GM20431 (cell line): ENCODE results near the gene WDR93.
"Not testable (repeated sequence)": the region's sequence is repeated elsewhere in the genome, so short reads cannot be mapped to it uniquely, and the experiment has no call there.

Source experiments
- in situ Hi-C: fragments of 300-500 bp; cut with MseI, MboI; formaldehyde crosslinking; loops from one replicate; pipeline ENCODE4 v1.15.0; 2020; ENCODE audit warnings: low sequenced_read_pairs; ENCODE audit not compliant: unreplicated experiment

Gene WDR93

DNA sequence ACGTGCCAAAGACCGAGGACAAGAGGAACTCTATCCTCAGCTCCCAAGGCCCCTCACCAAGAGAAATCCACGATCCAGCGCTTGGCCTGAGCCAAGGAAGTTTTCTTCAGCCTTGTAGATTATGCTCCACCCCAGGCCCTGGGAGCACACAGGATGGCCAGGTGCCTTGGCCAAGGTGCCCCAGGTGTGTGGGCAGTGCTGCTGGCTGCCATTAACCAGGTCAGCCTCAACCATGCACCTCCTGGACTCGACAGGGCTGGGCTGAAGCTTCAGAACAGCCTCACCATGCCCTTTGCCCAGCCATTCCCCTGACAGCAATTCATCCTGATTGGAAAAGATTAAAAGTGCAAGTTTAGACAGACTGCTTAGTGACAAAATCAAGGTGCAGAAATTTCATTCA, 71.3 kb downstream of the WDR93 start:
- in situ Hi-C loops, result no loop called here

DNA sequence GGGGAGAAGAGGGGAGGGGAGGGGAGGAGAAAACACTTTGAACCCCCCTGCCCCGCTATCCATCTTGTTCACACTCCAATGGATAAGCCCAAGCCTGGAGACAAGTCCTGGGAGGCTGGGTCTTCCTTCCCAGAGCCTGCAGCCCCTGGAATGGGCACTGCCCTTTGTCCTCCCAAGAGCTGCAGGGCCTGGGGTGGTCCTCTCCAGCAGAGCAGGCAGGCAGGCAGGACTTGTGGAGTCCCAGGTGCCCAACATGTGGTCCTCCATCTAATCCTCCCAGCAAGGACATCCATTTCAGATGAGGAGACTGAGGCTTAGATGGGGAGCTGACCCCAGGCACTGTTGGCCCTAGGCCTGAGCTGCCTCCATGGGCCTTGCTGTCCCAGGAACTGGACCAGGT, 75.1 kb downstream of the WDR93 start:
- in situ Hi-C loops, result no loop called here

DNA sequence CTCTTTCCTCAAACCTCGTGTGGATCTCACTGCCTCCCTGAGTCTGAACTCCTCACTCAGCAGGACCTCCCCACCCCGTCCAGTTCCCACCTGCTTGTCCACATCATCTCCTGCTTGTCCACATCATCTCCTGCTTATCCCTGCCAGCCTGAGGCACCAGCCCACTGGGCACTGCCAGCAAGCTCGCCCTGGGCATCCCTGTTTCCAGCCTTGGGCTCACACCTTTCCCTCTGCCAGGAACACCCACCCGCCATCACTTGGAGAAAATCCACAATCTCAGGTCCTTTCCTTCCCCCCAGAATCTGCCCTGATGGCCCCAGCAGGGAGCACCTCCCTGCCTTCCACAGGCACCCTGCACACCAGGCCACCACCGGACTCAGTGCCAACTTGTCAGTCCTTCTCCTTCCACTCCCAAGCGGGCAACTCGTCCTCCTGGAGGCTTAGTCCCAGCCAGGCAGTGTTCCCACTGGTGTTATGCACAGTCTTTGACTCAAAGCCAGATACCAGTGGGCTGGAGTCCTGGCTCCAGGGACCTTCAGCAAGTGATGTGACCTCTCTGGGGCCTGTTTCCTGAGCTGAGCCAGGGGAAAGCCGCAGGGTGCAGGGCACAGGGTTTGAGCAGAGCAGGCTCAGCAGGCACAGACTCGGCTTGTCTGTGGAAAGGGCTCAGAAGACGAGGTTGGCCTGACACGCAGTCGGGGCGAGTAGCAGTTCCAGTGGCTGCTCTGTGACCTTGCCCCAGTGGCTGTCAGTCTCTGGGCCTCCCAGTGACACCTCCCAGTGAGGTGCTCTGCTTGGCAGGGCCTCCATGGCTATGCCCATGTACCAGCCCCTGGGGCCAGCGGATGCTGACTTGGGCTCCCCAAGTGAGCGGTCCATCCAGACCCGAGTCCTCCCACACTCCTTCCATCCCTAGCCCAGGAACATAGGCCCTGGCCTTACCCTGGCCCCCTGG, 76.0 kb downstream of the WDR93 start:
- in situ Hi-C loops, result no loop called here

DNA sequence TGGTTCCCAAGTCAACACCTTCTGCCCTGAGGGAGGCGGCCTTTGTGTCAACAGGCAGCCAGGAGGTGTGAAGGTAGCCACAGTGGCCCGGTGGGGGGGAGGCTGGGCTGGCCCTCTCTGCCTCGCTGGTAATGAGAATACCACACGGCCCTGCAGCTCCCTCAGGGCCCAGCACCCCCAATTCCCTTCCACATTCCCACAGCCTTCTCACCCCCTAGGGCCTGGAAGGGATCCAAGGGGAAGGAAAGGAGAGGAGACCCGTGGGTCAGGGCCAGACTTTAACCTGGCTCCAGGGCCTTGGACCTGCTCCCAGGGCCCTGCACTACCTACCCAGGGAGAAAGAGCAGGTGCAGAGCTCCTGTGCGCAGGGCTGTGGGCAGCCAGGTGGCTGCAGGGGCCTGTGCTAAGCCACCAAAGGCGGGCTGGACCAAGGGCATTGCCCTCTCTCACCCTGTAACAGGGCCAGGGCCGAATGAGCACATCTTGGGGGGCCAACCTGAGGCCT, 76.9 kb downstream of the WDR93 start:
- in situ Hi-C loops, result no loop called here

DNA sequence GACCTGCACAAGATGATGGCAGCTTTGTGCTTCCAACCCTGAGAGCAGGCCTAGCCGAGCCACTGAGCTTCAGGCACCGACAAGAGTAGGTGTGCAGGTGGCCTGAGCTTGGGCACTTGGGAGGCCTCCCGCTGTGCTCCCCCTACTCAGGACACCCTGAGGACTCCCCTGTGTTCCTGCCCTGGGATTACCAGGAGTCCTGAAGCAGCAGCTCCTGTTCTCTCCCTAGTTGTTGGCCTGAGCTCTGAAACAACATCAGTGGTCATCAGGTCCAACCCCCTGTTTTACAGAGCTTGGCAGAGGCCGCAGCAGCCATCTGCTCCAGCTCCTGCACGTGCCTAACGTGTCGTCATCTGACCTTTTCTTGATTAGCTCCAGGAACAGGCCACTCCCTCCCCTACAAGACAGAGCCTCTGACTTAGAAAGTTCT, 77.5 kb downstream of the WDR93 start:
- in situ Hi-C loops, result no loop called here

DNA sequence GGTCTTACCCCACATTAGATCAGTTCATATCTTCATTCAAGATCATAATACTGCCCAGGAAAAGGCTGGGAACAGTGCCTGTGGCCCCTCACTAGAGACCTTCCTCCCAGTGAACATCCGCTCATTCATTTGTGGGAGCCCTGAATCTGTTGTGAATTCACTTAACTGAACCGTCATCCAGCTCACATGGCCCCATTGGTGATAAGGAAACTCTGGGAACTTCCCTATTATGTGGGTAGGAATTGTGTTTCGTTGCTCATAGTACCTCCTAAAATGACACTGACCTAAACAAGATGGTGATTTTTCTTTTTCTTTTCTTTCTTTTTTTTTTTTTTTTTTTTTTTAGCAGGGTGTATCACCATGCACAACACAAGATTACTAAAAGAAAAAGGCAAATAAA, 78.8 kb downstream of the WDR93 start:
- in situ Hi-C loops, result no loop called here

DNA sequence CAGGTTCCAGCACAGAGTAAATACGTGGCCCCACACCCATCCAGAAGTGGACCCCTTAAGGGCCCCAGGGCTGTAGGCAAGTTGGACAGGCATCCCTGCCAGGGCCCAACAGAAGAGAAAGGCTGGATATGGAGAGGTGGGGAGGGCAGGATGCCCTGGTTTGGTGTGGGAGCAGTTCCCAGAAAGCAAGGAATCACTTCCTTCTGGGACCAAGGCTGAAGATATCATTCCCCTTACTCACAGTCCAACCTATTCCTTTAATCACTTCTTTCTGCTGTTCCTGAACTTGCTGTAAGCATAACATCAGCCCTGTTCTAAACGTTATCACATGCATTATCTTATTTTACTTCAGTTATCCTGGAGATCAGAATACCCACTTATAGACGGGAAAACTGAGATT, 79.4 kb downstream of the WDR93 start:
- in situ Hi-C loops, result no loop called here

DNA sequence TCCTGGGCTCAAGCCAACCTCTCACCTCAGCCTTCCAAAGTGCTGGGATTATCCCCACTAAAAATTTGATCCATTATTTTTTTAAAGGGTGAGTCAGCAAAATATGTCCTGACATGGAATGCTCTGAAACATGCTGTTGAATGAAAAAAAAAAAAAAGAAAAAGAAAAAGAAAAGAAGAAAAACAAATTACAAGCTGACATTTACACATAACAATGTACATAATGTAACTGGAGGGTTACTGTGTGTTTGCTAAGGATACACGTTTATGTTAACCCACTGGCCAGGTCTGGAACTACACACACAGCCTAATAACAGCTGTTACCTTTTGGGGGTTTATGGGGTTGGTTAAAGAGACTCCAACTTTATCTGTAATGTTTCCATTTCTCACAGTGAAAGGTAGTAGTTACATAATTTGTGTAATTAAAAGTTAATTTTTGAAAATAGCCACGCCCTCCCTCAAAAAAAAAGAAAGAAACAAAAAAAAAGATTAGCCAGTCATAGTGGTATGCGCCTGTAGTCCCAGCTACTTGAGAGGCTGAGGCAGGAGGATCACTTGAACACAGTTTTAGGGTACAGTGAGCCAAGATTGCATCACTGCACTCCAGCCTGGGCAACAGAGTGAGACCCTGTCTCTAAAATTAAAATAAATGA, 82.4 kb downstream of the WDR93 start:
- in situ Hi-C loops, result no loop called here

DNA sequence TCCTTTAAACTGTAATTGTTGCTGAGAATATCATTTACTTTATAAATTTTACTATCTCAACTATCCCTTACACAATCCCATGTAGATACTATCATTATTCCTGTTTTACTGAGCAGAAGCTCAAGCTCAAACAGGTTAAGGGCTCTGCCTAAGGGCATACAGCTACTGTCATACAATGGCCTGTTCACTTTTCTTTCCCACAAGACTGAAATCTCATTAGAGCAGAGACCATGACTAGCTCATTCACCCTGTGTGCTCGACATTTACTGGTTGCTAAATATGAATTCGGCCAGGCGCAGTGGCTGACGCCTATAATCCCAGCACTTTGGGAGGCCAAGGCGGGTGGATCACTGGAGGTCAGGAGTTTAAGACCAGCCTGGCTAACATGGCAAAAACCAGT, 83.9 kb downstream of the WDR93 start:
- in situ Hi-C loops, result no loop called here

DNA sequence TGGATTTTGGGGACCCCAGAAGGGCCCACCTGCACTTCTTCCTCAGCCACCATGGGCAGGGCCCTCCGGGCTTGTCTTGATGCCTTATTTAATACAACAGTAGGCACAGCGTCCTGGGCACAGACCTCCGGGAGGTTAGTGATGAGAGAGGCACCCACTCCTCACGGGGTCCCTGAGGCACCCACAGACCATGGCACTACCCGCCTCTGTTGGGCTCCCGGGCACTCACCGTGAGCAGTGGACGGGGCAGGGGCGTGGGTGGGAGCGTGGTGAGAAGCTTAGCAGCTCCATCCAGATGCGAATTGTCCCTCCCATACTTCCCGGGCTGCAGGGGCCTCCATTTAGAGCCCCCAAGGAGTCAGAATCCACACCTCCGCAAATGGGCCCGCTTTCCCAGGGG, 85.2 kb downstream of the WDR93 start:
- in situ Hi-C loops, result no loop called here

DNA sequence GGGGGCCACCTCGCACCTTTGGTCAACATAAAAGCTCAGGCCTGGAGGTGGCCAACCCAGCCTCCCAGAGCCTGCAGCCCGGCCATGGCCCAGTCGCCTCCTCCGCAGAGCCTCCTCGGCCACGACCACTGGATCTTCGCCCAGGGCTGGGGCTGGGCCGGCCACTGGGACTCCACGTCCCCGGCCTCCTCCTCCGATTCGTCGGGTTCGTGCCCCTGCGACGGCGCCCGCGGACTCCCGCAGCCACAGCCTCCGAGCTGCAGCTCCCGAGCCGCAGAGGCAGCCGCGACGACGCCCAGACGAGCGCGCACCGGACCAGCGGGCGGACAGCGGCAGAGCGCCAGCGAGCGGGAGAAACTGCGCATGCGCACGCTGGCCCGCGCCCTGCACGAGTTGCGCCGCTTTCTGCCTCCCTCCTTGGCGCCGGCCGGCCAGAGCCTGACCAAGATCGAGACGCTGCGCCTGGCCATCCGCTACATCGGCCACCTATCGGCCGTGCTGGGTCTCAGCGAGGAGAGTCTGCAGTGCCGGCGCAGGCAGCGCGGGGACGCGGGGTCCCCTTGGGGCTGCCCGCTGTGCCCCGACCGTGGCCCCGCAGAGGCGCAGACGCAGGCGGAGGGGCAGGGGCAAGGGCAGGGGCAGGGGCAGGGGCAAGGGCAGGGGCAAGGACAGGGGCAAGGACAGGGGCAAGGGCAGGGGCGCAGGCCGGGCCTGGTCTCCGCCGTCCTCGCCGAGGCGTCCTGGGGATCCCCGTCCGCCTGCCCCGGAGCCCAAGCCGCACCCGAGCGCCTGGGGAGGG, 85.9 kb downstream of the WDR93 start, which contains the start of gene MESP2:
Gene MESP2, plus strand, starts transcription at position 59 of the 799 bp plus-strand sequence. Its CDS starts 26 bp downstream, at position 85.
- in situ Hi-C loops, result no loop called here

DNA sequence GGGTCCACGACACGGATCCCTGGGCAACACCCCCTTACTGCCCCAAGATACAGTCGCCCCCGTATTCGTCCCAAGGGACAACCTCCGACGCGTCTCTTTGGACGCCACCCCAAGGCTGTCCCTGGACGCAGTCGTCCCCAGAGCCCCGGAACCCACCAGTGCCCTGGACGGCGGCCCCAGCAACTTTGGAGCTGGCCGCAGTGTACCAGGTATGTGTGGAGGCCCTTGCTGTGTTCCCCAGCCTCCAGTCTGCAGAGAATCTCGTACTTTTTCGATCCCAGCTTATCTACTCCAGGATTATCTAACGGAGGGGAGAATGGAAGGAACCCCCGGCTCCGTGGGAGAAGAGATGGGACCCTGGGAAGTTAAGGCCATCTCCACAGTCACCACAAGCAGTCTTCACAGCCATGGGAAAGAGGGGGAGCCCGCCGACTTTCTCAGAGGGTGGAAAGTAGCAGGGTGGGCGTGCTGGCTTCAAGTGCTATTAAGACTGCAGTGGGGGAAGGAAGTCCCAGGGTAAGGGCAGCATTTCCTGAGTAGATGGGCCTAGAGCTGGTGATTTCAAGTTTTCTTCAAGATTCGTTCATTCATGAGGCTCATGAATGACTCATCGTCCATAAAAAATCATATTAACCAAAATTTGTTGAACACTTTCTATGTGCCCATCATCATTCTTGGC, 86.6 kb downstream of the WDR93 start:
- in situ Hi-C loops, result no loop called here

DNA sequence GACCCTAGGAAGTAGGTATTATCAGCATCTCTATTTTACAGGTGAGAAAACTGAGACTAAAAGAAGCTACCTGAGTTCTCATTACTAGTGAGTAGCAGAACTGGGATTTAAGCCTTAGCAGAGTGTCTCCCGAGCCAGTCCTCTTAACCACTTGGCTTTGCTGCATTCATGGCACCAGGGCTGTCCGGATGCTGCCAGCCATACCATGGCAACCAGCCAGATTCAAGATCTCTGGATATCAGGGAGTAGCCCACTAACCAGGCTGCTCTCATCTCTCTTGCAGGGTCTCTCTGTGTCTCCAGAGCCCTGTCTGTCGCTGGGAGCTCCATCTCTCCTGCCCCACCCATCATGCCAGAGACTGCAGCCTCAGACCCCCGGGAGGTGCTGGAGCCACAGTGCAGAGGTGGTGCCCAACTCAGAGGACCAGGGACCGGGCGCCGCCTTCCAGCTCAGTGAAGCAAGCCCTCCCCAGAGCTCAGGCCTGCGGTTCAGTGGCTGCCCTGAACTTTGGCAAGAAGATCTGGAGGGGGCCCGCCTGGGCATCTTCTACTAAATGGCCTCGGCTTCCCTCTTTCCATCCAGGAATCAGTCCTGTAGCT, 87.3 kb downstream of the WDR93 start:
- in situ Hi-C loops, result no loop called here

DNA sequence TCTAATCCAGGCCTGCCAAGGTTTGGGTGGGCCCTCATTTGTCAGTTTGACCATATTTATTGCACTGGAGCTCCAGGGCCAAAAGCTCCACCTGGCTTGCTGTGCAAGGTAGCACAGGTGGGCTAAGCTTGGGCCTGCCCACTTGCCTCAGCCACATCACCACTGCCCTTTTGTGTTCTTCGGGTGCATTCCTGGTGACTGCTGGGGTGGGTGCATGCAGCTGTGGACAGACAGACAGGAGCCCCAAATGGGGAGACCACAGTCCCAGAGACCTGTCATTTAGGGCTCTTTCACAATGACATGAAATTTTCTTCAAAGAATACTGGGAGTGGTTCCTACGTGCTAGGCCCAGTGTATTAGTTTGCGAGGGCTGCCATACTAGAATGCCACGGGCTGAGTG, 88.2 kb downstream of the WDR93 start:
- in situ Hi-C loops, result no loop called here

DNA sequence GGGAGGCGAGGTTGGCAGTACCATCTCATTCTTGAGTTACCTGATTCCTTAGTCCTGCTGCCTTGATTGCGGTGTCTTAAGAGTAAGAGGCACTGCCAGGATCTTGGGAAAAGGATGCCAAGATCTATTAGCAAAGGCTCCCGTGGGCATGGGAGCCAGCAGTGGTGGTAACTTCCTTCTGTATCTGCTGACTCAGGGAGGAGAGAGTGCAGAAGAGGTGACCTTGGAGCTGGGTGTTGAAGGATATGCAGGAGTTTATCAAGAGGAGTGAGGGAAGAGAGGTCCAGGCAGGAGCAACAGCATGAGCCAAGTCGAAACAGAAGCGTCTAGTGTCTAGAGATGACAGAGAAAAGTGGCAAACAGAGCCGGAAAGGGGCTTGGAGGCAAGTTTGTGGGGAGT, 90.0 kb downstream of the WDR93 start:
- in situ Hi-C loops, result no loop called here

DNA sequence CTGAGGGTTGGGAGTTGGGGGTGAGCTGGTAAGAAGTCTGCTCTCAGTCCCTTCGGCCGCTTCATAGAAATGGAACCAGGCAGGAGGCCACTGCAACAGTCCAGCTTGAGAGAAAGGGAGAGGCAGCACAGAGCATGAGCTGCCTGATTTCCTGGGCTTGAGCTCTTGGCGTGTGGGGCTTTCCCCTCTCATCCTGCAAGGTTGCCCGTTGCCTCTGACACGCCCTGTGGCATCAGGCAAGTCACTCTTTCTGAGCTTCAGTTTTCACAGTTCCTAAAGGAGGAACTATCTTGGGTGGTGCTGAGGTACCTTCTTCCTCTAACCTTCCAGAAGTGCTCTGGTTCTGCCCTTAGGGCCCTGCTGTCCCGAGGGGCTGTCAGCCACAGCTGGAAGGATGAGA, 90.4 kb downstream of the WDR93 start:
- in situ Hi-C loops, result no loop called here

DNA sequence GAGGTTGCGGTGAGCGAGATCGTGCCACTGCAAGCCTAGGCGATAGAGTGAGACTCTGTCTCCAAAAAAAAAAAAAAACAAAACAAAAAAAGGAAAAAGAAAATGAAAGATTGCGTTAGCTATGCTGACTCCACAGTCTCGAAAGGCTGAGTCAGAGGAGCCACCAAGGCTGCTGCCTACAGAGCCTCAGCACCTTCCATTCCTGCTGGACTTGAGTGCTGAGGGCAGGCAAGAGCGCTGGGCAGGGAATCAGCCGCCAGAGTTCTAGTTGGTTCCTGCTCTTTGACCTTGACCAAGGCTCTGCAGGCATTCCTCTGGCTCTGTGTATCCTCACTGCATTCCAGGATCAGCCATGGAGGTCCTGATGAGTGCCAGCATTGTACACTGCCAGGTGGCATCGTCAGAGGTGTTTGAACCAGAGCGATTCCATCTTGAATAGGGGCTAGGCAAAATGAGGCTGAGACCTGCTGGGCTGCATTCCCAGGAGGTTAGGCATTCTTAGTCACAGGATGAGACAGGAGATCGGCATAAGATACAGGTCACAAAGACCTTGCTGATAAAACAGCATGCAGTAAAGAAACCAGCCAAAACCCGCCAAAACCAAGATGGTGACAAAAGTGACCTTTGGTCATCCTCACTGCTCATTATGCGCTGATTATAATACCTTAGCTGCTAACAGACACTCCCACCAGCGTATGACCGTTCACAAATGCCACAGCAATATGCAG, 91.4 kb downstream of the WDR93 start:
- in situ Hi-C loops, result no loop called here

DNA sequence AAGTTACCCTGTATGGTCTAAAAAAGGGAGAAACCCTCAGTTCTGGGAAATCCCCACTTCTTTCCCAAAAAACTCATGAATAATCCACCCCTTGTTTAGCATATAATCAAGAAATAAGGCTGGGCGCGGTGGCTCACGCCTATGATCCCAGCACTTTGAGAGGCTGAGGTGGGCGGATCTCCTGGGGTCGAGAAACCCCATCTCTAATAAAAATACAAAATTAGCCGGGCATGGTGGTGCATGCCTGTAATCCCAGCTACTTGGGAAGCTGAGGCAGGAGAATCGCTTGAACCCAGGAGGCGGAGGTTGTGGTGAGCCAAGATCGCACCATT, 92.0 kb downstream of the WDR93 start:
- in situ Hi-C loops, result not testable (repeated sequence)
